ENCODE data around the gene SECISBP2L. TPM values are rescaled to one million over a fixed set of nuclear protein-coding genes. Genes with fewer than 3 reads are reported as not detected.

The SECISBP2L gene
- polyA plus RNA-seq, 1 donor (not counting 4 experiments of a cell fraction or from before 2014, with no cell fraction given) = 15.4 TPM

GRCh38 chr15:49060710-49061495 lies 14.7 kb upstream of the SECISBP2L start:
- Histone ChIP-seq H3K27ac (ENCODE audit: control insufficient read depth, insufficient read depth, low read length) (no peak overlapping the region), H3K9me1 (ENCODE audit: control insufficient read depth, extremely low read depth, insufficient read depth, low read length) (no peaks in the 10 kb centered on the region), H3K9ac (ENCODE audit: control insufficient read depth, extremely low read depth, insufficient read depth, low read length) (no peak overlapping the region), H3K36me3 (ENCODE audit: control insufficient read depth in 2 of 2, extremely low read depth in 1 of 2, insufficient read depth in 2 of 2, low read length in 2 of 2) (no peaks in the 10 kb centered on the region), H3K4me2 (ENCODE audit: control insufficient read depth, extremely low read depth, insufficient read depth, low read depth, low read length) (no peak overlapping the region), H2AFZ (ENCODE audit: control insufficient read depth, low read length) (no peak overlapping the region), H3K27me3 (ENCODE audit: control insufficient read depth, extremely low read depth, insufficient read depth, low read length) (no peaks in the 10 kb centered on the region), H3K79me2 (ENCODE audit: control insufficient read depth, insufficient read depth, low read length) (no peaks in the 10 kb centered on the region), H3K4me3 (ENCODE audit: control insufficient read depth in 2 of 3, extremely low read depth in 1 of 3, insufficient read depth in 2 of 3, low read depth in 1 of 3, low read length in 3 of 3) (no peak overlapping the region), H3K9me3 (ENCODE audit: control insufficient read depth, low read depth, low read length) (no peaks in the 10 kb centered on the region), H3K4me1 (ENCODE audit: control insufficient read depth, extremely low read depth, insufficient read depth, low read length) (no peaks in the 10 kb centered on the region), H4K20me1 (ENCODE audit: control insufficient read depth, extremely low read depth, insufficient read depth, low read length) (no peaks in the 10 kb centered on the region)
- dilution Hi-C loops (cut with MboI; ENCODE audit: extremely low pct_ligation_motif_present, low sequenced_read_pairs) = no loop called here
- DNase-seq (ENCODE audit: low read depth, low spot score) = no peak
- no peak for TF ChIP-seq CTCF (optimal IDR thresholded peaks at IDR 0.05 in 1 of 3, IDR thresholded peaks at IDR 0.05 in 1 of 3, conservative IDR thresholded peaks at IDR 0.05 in 1 of 3; ENCODE audit: extremely low read depth in 1 of 3, insufficient read depth in 2 of 3, low read length in 3 of 3)
- TF ChIP-seq EZH2 (IDR thresholded peaks at IDR 0.05; ENCODE audit: low read length) = no peak
- no peak for FAIRE-seq

GRCh38 chr15:49059491-49059890 lies 13.2 kb upstream of the SECISBP2L start:
- Histone ChIP-seq H3K9me3 (ENCODE audit: control insufficient read depth, low read depth, low read length) (no peaks in the 10 kb centered on the region), H3K9me1 (ENCODE audit: control insufficient read depth, extremely low read depth, insufficient read depth, low read length) (no peaks in the 10 kb centered on the region), H3K79me2 (ENCODE audit: control insufficient read depth, insufficient read depth, low read length) (no peaks in the 10 kb centered on the region), H3K4me3 (ENCODE audit: control insufficient read depth in 2 of 3, extremely low read depth in 1 of 3, insufficient read depth in 2 of 3, low read depth in 1 of 3, low read length in 3 of 3) (no peak overlapping the region), H3K27me3 (ENCODE audit: control insufficient read depth, extremely low read depth, insufficient read depth, low read length) (no peaks in the 10 kb centered on the region), H3K27ac (ENCODE audit: control insufficient read depth, insufficient read depth, low read length) (no peak overlapping the region), H4K20me1 (ENCODE audit: control insufficient read depth, extremely low read depth, insufficient read depth, low read length) (no peaks in the 10 kb centered on the region), H2AFZ (ENCODE audit: control insufficient read depth, low read length) (no peak overlapping the region), H3K36me3 (ENCODE audit: control insufficient read depth in 2 of 2, extremely low read depth in 1 of 2, insufficient read depth in 2 of 2, low read length in 2 of 2) (no peaks in the 10 kb centered on the region), H3K4me2 (ENCODE audit: control insufficient read depth, extremely low read depth, insufficient read depth, low read depth, low read length) (no peak overlapping the region), H3K4me1 (ENCODE audit: control insufficient read depth, extremely low read depth, insufficient read depth, low read length) (no peaks in the 10 kb centered on the region), H3K9ac (ENCODE audit: control insufficient read depth, extremely low read depth, insufficient read depth, low read length) (no peak overlapping the region)
- DNase-seq (ENCODE audit: low read depth, low spot score) = no peak
- TF ChIP-seq EZH2 (IDR thresholded peaks at IDR 0.05; ENCODE audit: low read length) (no peak), CTCF (optimal IDR thresholded peaks at IDR 0.05 in 1 of 3, IDR thresholded peaks at IDR 0.05 in 1 of 3, conservative IDR thresholded peaks at IDR 0.05 in 1 of 3; ENCODE audit: extremely low read depth in 1 of 3, insufficient read depth in 2 of 3, low read length in 3 of 3) (no peak)
- FAIRE-seq = no peak
- dilution Hi-C loops (cut with MboI; ENCODE audit: extremely low pct_ligation_motif_present, low sequenced_read_pairs) = no loop called here

Measured in keratinocyte (primary cell).